ACC112 (cell line): ENCODE results near the gene TMEM121.
"Not testable (repeated sequence)": the region's sequence is repeated elsewhere in the genome, so short reads cannot be mapped to it uniquely, and the experiment has no call there.

Source experiments
- H2AFZ ChIP-seq: fragments of 200-600 bp; sonication (generic); one replicate; pipeline ENCODE4 v1.6.0; 2017; ENCODE audit warnings: antibody characterized with exemption, low read length; ENCODE audit not compliant: unreplicated experiment
- H3K27ac ChIP-seq: fragments of 200-600 bp; sonication (generic); 2 replicates; pipeline ENCODE4 v1.5.1; 2014; ENCODE audit warnings: low read depth, mild to moderate bottlenecking, antibody characterized with exemption, low read length, moderate library complexity
- H3K27me3 ChIP-seq: fragments of 200-600 bp; sonication (generic); 2 replicates; pipeline ENCODE4 v1.6.1; 2014; ENCODE audit warnings: mild to moderate bottlenecking, antibody characterized with exemption, low read length, moderate library complexity, mixed read lengths; ENCODE audit not compliant: insufficient read depth
- H3K36me3 ChIP-seq: fragments of 200-600 bp; sonication (generic); 2 replicates; pipeline ENCODE4 v1.6.1; 2016; ENCODE audit warnings: mild to moderate bottlenecking, antibody characterized with exemption, low read length, moderate library complexity, mixed read lengths; ENCODE audit not compliant: insufficient read depth
- H3K4me1 ChIP-seq: fragments of 200-600 bp; sonication (generic); one replicate; pipeline ENCODE4 v1.6.1; 2016; ENCODE audit warnings: low read length, mixed read lengths; ENCODE audit not compliant: insufficient read depth, unreplicated experiment, control insufficient read depth
- H3K4me3 ChIP-seq: fragments of 200-600 bp; sonication (generic); 2 replicates; pipeline ENCODE4 v1.5.1; 2014; ENCODE audit warnings: mild to moderate bottlenecking, low read depth, low read length
- H3K79me2 ChIP-seq: fragments of 200-600 bp; sonication (generic); one replicate; pipeline ENCODE4 v1.6.0; 2016; ENCODE audit warnings: low read length; ENCODE audit not compliant: control insufficient read depth, unreplicated experiment, insufficient read depth

The TMEM121 gene

GRCh38 chr14:105578070-105578469 lies 51.7 kb downstream of the TMEM121 start:
- Histone ChIP-seq H3K4me1 (no peaks in the 10 kb centered on the region), H3K27ac (no peak overlapping the region), H3K36me3 (no peaks in the 10 kb centered on the region), H3K79me2 (no peaks in the 10 kb centered on the region), H2AFZ (no peak overlapping the region), H3K27me3 (no peaks in the 10 kb centered on the region), H3K4me3 (no peak overlapping the region)

- not testable (repeated sequence) for H3K79me2 ChIP-seq, H3K27me3 ChIP-seq, H2AFZ ChIP-seq, H3K36me3 ChIP-seq, H3K4me1 ChIP-seq, H3K27ac ChIP-seq, H3K4me3 ChIP-seq
These were observed 52.8 kb downstream of the TMEM121 start for GRCh38 chr14:105579221-105579620.
